Measurements from ENCODE around the gene PTPN20.

PTPN20 gene

GRCh38 chr10:47022311-47023131 lies 111.3 kb downstream of the PTPN20 start:
- no peak for DNase-seq

- DNase-seq = no peak
Observed at GRCh38 chr10:47023237-47024045, 112.2 kb downstream of the PTPN20 start.

GRCh38 chr10:47024046-47024322 lies 112.8 kb downstream of the PTPN20 start:
- no peak for DNase-seq

GRCh38 chr10:47024399-47025252 lies 113.4 kb downstream of the PTPN20 start:
- DNase-seq = peak; percentile 57 to 61

- no peak for DNase-seq
Observed at GRCh38 chr10:47025253-47025539, 114.0 kb downstream of the PTPN20 start.

GRCh38 chr10:47025540-47026300 lies 114.5 kb downstream of the PTPN20 start:
- no peak for DNase-seq

GRCh38 chr10:47026301-47027107 lies 115.3 kb downstream of the PTPN20 start:
- no peak for DNase-seq

GRCh38 chr10:47027108-47027783 lies 116.0 kb downstream of the PTPN20 start:
- DNase-seq = no peak

- DNase-seq = no peak
Observed at GRCh38 chr10:47027784-47028260, 116.6 kb downstream of the PTPN20 start.

GRCh38 chr10:47028466-47028865 lies 117.2 kb downstream of the PTPN20 start:
- no peak for DNase-seq

- no peak for DNase-seq
Observed at GRCh38 chr10:47029181-47030009, 118.2 kb downstream of the PTPN20 start.

GRCh38 chr10:47030191-47030703 lies 119.0 kb downstream of the PTPN20 start:
- no peak for DNase-seq

- DNase-seq = no peak
Observed at GRCh38 chr10:47031211-47031900, 120.1 kb downstream of the PTPN20 start.

GRCh38 chr10:47031901-47032465 lies 120.8 kb downstream of the PTPN20 start:
- DNase-seq = no peak

GRCh38 chr10:47033081-47033480 lies 121.9 kb downstream of the PTPN20 start:
- no peak for DNase-seq

- DNase-seq = no peak
Observed at GRCh38 chr10:47033541-47034270, 122.5 kb downstream of the PTPN20 start.

- no peak for DNase-seq
Observed at GRCh38 chr10:47034441-47035051, 123.3 kb downstream of the PTPN20 start.
